ENCODE measurements around the gene KCTD5. TPM values are rescaled to one million over a fixed set of nuclear protein-coding genes. Genes with fewer than 3 reads are reported as not detected.

Gene KCTD5
- total and polyA plus RNA-seq, 2 experiments from 2014 or later, result 32.6 to 32.9 TPM

DNA sequence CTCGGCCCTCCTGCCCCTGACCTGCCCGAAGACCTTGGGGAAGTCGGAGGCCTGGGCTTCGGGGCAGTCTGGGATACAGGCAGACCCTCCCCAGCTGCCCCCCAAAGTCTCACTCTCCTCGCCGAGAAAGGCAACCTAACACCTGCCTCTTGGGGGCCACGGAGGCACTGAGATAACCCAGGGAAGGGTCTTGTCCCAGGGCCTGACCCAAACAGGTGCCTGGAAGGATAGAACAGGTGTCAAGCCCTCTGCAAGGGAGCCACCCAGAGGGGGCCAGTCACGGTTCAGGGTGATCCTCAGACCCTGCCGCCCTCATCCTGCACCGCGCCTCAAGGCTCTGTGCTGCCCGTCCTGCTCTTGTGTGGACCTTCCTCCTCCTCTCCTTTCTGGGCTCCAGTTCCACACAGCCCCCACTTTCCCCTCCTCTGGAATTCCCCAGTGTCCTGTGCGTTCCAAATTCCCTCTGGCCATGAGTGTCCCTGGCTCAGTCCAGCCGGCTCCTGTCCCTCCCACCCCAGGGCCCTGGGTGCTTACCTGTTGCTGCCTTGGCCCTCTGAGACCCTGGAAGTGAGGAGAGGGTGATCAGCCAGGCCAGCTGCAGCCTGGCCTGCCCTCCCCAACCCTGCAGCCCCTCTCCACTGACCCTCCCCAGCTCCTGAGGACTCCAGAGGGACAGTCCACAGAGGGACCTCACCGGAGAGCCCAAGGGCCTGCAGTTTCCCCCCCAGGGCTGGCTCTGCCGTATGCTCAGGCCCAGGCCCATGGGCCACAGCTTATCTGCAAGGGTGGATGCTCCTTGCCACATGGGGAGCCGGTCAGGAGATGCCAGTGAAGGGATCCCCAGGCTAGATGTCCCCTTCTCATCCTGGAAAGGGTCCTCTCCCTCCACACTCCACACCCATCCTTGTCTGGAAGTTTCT, 33.9 kb downstream of the KCTD5 start:
- H3K4me1 ChIP-seq (ENCODE audit: low read depth), result no peaks in the 10 kb centered on the region
- no peak for DNase-seq (ENCODE audit: low read depth in 1 of 2, low spot score in 1 of 2)
- H3K27ac ChIP-seq, result no peak overlapping the region
- no peaks in the 10 kb centered on the region for H3K27me3 ChIP-seq
- H3K36me3 ChIP-seq, result no peaks in the 10 kb centered on the region
- H3K4me3 ChIP-seq, result no peak overlapping the region
- TF ChIP-seq, protein P1, sequence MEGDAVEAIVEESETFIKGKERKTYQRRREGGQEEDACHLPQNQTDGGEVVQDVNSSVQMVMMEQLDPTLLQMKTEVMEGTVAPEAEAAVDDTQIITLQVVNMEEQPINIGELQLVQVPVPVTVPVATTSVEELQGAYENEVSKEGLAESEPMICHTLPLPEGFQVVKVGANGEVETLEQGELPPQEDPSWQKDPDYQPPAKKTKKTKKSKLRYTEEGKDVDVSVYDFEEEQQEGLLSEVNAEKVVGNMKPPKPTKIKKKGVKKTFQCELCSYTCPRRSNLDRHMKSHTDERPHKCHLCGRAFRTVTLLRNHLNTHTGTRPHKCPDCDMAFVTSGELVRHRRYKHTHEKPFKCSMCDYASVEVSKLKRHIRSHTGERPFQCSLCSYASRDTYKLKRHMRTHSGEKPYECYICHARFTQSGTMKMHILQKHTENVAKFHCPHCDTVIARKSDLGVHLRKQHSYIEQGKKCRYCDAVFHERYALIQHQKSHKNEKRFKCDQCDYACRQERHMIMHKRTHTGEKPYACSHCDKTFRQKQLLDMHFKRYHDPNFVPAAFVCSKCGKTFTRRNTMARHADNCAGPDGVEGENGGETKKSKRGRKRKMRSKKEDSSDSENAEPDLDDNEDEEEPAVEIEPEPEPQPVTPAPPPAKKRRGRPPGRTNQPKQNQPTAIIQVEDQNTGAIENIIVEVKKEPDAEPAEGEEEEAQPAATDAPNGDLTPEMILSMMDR (IDR thresholded peaks at IDR 0.05; ENCODE audit: low read depth, low read length), result no peak
- H3K9me3 ChIP-seq (ENCODE audit: low read depth), result no peaks in the 10 kb centered on the region

DNA sequence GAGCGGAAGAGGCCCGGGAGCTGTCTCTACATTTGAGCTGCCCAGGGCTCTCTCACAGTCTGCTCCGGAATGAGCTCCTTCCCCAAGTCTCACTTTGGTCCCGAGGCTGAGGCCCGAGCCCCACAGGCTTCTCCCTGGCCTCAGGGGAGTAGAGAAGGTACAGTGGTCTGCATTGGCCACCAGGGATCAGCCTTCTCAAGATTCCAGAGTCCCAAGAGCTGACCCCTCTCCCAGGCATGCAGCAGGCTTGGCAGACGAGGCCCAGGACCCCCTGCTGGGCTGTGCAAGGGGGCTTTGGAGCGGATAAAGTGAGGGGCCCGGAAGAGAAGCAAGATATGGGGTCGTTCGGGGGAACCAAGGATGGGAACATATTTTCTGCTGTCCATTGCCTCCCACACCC, 34.6 kb downstream of the KCTD5 start:
- Histone ChIP-seq H3K4me3 (no peak overlapping the region), H3K4me1 (ENCODE audit: low read depth) (no peaks in the 10 kb centered on the region), H3K27me3 (no peaks in the 10 kb centered on the region), H3K27ac (no peak overlapping the region), H3K36me3 (no peaks in the 10 kb centered on the region), H3K9me3 (ENCODE audit: low read depth) (no peaks in the 10 kb centered on the region)
- TF ChIP-seq, protein P1 (IDR thresholded peaks at IDR 0.05; ENCODE audit: low read depth, low read length), result no peak
- no peak for DNase-seq (ENCODE audit: low read depth in 1 of 2, low spot score in 1 of 2)

DNA sequence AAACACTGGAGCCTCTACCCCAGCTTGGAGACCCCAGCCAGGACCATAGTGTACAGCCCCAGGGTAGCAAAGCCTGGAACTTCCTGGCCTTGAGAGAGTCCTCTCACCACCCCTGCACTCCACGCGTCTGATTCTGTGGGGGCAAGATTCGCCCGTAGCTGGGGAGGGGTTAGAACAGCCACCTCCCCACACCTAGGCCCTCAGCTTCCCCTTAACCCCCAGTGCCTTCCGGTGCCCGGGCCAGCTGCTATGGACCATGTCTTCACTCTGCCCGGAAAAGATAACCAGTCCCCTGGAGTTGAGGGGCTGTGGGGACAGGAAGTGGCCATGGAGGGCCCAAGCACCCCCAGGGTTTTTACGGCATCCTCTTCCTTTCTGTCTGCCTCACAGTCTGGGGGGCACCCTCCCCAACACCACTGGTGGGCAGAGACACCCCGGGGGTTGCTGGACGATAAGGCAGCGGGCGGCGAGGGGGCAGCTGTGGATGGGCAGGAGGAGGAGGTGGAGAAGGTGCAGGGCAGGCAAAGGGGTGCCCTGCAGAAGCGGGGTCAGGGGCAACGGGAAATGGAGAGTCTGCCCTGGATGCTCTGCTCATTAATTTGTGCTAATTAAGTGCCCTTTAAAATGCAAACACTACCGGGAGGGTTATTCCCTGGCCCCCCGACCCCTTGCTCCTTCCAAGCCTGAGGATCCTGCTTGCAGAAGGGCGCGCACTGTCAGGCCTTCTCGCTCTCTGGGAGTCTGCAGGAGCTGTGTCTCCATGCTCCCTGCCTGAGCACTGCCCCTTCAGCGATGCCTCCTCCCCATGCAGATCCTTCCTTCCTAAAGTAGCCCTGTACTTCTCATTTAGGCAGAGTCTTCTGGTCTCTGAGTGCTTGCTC, 35.3 kb downstream of the KCTD5 start:
- Histone ChIP-seq H3K36me3 (no peaks in the 10 kb centered on the region), H3K9me3 (ENCODE audit: low read depth) (no peaks in the 10 kb centered on the region), H3K27me3 (no peaks in the 10 kb centered on the region), H3K27ac (no peak overlapping the region), H3K4me1 (ENCODE audit: low read depth) (no peaks in the 10 kb centered on the region), H3K4me3 (no peak overlapping the region)
- TF ChIP-seq, protein P1 (IDR thresholded peaks at IDR 0.05; ENCODE audit: low read depth, low read length), result no peak
- no peak for DNase-seq (ENCODE audit: low read depth in 1 of 2, low spot score in 1 of 2)

DNA sequence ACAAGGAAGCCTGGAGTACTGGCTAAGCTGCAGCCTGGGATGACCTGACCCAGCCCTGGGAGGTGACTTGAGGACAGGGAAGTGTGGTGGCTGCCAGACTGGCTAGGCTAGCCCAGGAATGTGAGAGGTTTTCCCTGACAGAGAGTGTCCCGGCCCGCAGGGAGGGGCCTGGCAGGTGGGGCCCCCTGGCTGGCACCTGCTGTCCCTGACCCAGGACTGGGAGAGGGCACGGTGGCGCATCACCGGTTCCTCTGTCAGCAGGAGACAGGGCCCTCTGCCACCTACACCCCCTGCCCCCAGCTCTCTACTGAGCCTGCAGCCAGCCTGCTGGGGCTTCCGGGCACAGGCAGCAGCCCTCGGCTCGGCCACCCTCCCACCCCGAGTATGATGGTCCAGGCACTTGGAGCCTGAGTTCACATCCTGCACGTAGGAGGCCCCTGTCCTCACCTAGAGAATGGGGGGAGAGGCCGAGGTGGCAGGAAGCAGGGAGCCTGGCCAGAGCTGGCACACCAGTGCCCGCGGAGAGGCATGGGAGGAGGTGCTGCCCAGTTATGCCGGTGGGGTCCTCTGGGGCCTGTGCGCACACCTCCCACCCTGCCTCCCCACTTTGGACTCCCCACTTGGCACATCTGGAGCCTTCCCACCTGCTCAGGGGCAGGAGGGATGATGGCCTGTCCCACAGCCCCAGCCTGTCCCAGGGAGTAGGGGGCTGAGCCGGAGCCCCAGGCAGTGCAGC, 37.2 kb downstream of the KCTD5 start:
- no peaks in the 10 kb centered on the region for H3K4me1 ChIP-seq (ENCODE audit: low read depth)
- H3K4me3 ChIP-seq, result no peak overlapping the region
- no peak for DNase-seq (ENCODE audit: low read depth in 1 of 2, low spot score in 1 of 2)
- no peaks in the 10 kb centered on the region for H3K36me3 ChIP-seq
- H3K27me3 ChIP-seq, result no peaks in the 10 kb centered on the region
- TF ChIP-seq, protein P1 (IDR thresholded peaks at IDR 0.05; ENCODE audit: low read depth, low read length), result no peak
- no peak overlapping the region for H3K27ac ChIP-seq
- no peaks in the 10 kb centered on the region for H3K9me3 ChIP-seq (ENCODE audit: low read depth)

DNA sequence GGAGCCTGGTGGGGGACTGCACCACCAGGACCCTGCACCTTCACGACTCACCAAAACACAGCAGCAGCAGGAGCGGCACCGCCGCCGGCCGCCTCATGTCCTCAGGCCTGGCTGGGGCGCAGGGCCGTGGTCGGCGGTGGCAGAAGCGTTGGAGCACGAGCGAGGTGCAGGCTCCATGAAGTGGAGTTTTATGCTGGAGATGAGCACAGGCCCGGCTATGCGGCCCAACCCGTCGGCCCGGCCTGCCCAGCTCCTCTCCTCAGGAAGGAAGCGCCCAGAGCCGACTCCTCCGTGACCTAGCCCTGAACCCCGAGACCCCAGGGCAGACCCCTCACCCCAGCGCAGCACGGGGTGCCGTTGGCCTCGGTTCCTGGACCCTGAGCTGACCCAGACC, 37.7 kb downstream of the KCTD5 start, which contains the start of gene PRSS27:
Gene PRSS27 (minus strand): TSS at position 161 of the 394 bp plus-strand sequence. CDS start 64 bp downstream, at position 97.
- Histone ChIP-seq H3K27ac (peak within 1 kb of the TSS; percentile 64), H3K4me1 (ENCODE audit: low read depth) (no peaks in the 10 kb centered on the region), H3K9me3 (ENCODE audit: low read depth) (no peaks in the 10 kb centered on the region), H3K4me3 (peak within 1 kb of the TSS; percentile 49), H3K36me3 (no peaks in the 10 kb centered on the region), H3K27me3 (no peaks in the 10 kb centered on the region)
- no peak for DNase-seq (ENCODE audit: low read depth in 1 of 2, low spot score in 1 of 2)
- TF ChIP-seq, protein P1 (IDR thresholded peaks at IDR 0.05; ENCODE audit: low read depth, low read length), result no peak
